ENCODE data around the gene ESD.

DNA sequence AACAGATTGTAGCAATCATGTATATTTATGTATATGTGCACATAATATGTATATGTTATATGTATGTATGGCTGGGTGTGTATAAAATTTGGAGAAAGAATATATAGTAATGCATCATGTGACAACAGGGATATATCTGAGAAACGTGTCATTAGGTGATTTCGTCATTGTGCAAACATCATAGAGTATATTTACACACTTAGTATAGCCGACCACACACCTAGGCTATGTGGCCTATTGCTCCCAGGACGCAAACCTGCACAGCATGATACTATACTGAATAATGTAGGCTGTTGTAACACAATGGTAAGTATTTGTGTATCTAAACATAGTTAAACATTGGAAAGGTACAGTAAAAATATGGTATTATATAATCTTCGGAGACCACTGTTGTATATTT lies 43.8 kb downstream of the ESD start:
- no peak for TF ChIP-seq RAD21 (IDR thresholded peaks at IDR 0.05; ENCODE audit: low read depth)
- TF ChIP-seq TCF12 (IDR thresholded peaks at IDR 0.05; ENCODE audit: low read depth) = no peak
- TF ChIP-seq, protein P1, sequence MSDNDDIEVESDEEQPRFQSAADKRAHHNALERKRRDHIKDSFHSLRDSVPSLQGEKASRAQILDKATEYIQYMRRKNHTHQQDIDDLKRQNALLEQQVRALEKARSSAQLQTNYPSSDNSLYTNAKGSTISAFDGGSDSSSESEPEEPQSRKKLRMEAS (IDR thresholded peaks at IDR 0.05) = no peak
- TF ChIP-seq, protein P2, sequence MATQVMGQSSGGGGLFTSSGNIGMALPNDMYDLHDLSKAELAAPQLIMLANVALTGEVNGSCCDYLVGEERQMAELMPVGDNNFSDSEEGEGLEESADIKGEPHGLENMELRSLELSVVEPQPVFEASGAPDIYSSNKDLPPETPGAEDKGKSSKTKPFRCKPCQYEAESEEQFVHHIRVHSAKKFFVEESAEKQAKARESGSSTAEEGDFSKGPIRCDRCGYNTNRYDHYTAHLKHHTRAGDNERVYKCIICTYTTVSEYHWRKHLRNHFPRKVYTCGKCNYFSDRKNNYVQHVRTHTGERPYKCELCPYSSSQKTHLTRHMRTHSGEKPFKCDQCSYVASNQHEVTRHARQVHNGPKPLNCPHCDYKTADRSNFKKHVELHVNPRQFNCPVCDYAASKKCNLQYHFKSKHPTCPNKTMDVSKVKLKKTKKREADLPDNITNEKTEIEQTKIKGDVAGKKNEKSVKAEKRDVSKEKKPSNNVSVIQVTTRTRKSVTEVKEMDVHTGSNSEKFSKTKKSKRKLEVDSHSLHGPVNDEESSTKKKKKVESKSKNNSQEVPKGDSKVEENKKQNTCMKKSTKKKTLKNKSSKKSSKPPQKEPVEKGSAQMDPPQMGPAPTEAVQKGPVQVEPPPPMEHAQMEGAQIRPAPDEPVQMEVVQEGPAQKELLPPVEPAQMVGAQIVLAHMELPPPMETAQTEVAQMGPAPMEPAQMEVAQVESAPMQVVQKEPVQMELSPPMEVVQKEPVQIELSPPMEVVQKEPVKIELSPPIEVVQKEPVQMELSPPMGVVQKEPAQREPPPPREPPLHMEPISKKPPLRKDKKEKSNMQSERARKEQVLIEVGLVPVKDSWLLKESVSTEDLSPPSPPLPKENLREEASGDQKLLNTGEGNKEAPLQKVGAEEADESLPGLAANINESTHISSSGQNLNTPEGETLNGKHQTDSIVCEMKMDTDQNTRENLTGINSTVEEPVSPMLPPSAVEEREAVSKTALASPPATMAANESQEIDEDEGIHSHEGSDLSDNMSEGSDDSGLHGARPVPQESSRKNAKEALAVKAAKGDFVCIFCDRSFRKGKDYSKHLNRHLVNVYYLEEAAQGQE (IDR thresholded peaks at IDR 0.05; ENCODE audit: low read depth) = no peak
- TF ChIP-seq FOXM1 (IDR thresholded peaks at IDR 0.05; ENCODE audit: borderline replicate concordance, low read depth) = no peak
- no peak for TF ChIP-seq EP300 (IDR thresholded peaks at IDR 0.05; ENCODE audit: borderline replicate concordance)
- no peak for TF ChIP-seq YY1 (IDR thresholded peaks at IDR 0.05; ENCODE audit: low read depth)
- TF ChIP-seq ZBTB7A (IDR thresholded peaks at IDR 0.05; ENCODE audit: low read depth) = no peak
- no peak for TF ChIP-seq EGR1 (IDR thresholded peaks at IDR 0.05)
- TF ChIP-seq TAF1 (IDR thresholded peaks at IDR 0.05; ENCODE audit: low read depth) = no peak
- no peak for TF ChIP-seq CEBPB (IDR thresholded peaks at IDR 0.05)
- no peak for TF ChIP-seq CREB1 (IDR thresholded peaks at IDR 0.05; ENCODE audit: low read depth)

Measured in Ishikawa (cell line).